ENCODE results near the gene CD274. TPM values are rescaled to one million over a fixed set of nuclear protein-coding genes. Genes with fewer than 3 reads are reported as not detected.

Gene CD274
- total RNA-seq, 1 experiment from 2014 or later = not detected

- no peak for DNase-seq
- Histone ChIP-seq H3K9me3 (no peaks in the 10 kb centered on the region), H3K27me3 (replicated peaks; ENCODE audit: control insufficient read depth, insufficient read depth, low read length) (no peaks in the 10 kb centered on the region), H3K36me3 (ENCODE audit: control insufficient read depth, insufficient read depth, low read length) (no peaks in the 10 kb centered on the region), H3K4me3 (ENCODE audit: low read depth, low read length) (no peak overlapping the region), H3K4me1 (no peaks in the 10 kb centered on the region)
- no peaks in the 10 kb centered on the region for H3K9me3 Mint-ChIP-seq (ENCODE audit: unreplicated experiment)
- H3K27ac Mint-ChIP-seq (ENCODE audit: unreplicated experiment) = no peak overlapping the region
- BruUV-seq (replicated peaks) = no TSS peak
- intact Hi-C loops (cut with micrococcal nuclease; ENCODE audit: unreplicated experiment) = no loop called here
- no peaks in the 10 kb centered on the region for H3K27me3 Mint-ChIP-seq (ENCODE audit: insufficient read depth, unreplicated experiment)
- ChIA-PET POLR2A (no interaction called here), CTCF (no interaction called here)
- H3K36me3 Mint-ChIP-seq (ENCODE audit: insufficient read depth, unreplicated experiment) = no peaks in the 10 kb centered on the region
- TF ChIP-seq CTCF (IDR thresholded peaks at IDR 0.05; ENCODE audit: insufficient read depth in 1 of 2, low read depth in 1 of 2, low read length in 1 of 2, severe bottlenecking in 1 of 2, unreplicated experiment in 1 of 2) = no peak
- H3K4me3 Mint-ChIP-seq (ENCODE audit: unreplicated experiment) = no peak overlapping the region
- H3K4me1 Mint-ChIP-seq (ENCODE audit: low read depth, unreplicated experiment) = no peaks in the 10 kb centered on the region
These were observed 33.4 kb upstream of the CD274 start for GRCh38 chr9:5416953-5417352.

GRCh38 chr9:5418481-5418880 lies 31.9 kb upstream of the CD274 start:
- Mint-ChIP-seq H3K4me1 (ENCODE audit: low read depth, unreplicated experiment) (no peaks in the 10 kb centered on the region), H3K27me3 (ENCODE audit: insufficient read depth, unreplicated experiment) (no peaks in the 10 kb centered on the region), H3K4me3 (ENCODE audit: unreplicated experiment) (no peak overlapping the region), H3K27ac (ENCODE audit: unreplicated experiment) (no peak overlapping the region), H3K9me3 (ENCODE audit: unreplicated experiment) (no peaks in the 10 kb centered on the region), H3K36me3 (ENCODE audit: insufficient read depth, unreplicated experiment) (no peaks in the 10 kb centered on the region)
- ChIA-PET CTCF (no interaction called here), POLR2A (no interaction called here)
- H3K36me3 ChIP-seq (ENCODE audit: control insufficient read depth, insufficient read depth, low read length) = no peaks in the 10 kb centered on the region
- H3K4me3 ChIP-seq (ENCODE audit: low read depth, low read length) = no peak overlapping the region
- TF ChIP-seq CTCF (IDR thresholded peaks at IDR 0.05; ENCODE audit: insufficient read depth in 1 of 2, low read depth in 1 of 2, low read length in 1 of 2, severe bottlenecking in 1 of 2, unreplicated experiment in 1 of 2) = no peak
- no peak for DNase-seq
- BruUV-seq (replicated peaks) = no TSS peak
- no peaks in the 10 kb centered on the region for H3K4me1 ChIP-seq
- intact Hi-C loops (cut with micrococcal nuclease; ENCODE audit: unreplicated experiment) = no loop called here
- H3K9me3 ChIP-seq = no peaks in the 10 kb centered on the region
- no peaks in the 10 kb centered on the region for H3K27me3 ChIP-seq (replicated peaks; ENCODE audit: control insufficient read depth, insufficient read depth, low read length)

- H3K36me3 ChIP-seq (ENCODE audit: control insufficient read depth, insufficient read depth, low read length) = no peaks in the 10 kb centered on the region
- CTCF ChIA-PET = no interaction called here
- H3K4me1 Mint-ChIP-seq (ENCODE audit: low read depth, unreplicated experiment) = no peaks in the 10 kb centered on the region
- no peak for TF ChIP-seq CTCF (IDR thresholded peaks at IDR 0.05; ENCODE audit: insufficient read depth in 1 of 2, low read depth in 1 of 2, low read length in 1 of 2, severe bottlenecking in 1 of 2, unreplicated experiment in 1 of 2)
- no peaks in the 10 kb centered on the region for H3K27me3 ChIP-seq (replicated peaks; ENCODE audit: control insufficient read depth, insufficient read depth, low read length)
- H3K27ac Mint-ChIP-seq (ENCODE audit: unreplicated experiment) = no peak overlapping the region
- no peaks in the 10 kb centered on the region for H3K36me3 Mint-ChIP-seq (ENCODE audit: insufficient read depth, unreplicated experiment)
- H3K4me3 Mint-ChIP-seq (ENCODE audit: unreplicated experiment) = no peak overlapping the region
- POLR2A ChIA-PET = no interaction called here
- H3K4me3 ChIP-seq (ENCODE audit: low read depth, low read length) = no peak overlapping the region
- DNase-seq = no peak
- no peaks in the 10 kb centered on the region for H3K4me1 ChIP-seq
- no peaks in the 10 kb centered on the region for H3K9me3 ChIP-seq
- no peaks in the 10 kb centered on the region for H3K9me3 Mint-ChIP-seq (ENCODE audit: unreplicated experiment)
- intact Hi-C loops (cut with micrococcal nuclease; ENCODE audit: unreplicated experiment) = no loop called here
- no TSS peak for BruUV-seq (replicated peaks)
- H3K27me3 Mint-ChIP-seq (ENCODE audit: insufficient read depth, unreplicated experiment) = no peaks in the 10 kb centered on the region
These were observed 30.4 kb upstream of the CD274 start for GRCh38 chr9:5419987-5420386.

All from Caco-2 (cell line).